Urinary bladder (tissue), 4 donors: ENCODE results near the gene ZBED1. TPM values are rescaled to one million over a fixed set of nuclear protein-coding genes. Genes with fewer than 3 reads are reported as not detected.

Experiments used
- DNase-seq: peaks from one replicate; pipeline ENCODE4 v3.0.0-alpha.2; 2015; ENCODE audit errors: extremely low spot score
- H3K27ac ChIP-seq: one replicate; pipeline ENCODE4 v1.5.1; 2013; ENCODE audit warnings: low read depth, mild to moderate bottlenecking, moderate library complexity
- H3K36me3 ChIP-seq: one replicate; pipeline ENCODE4 v1.6.1; 2013; ENCODE audit warnings: mild to moderate bottlenecking, moderate library complexity; ENCODE audit not compliant: insufficient read depth
- H3K4me1 ChIP-seq: one replicate; pipeline ENCODE4 v1.6.1; 2013; ENCODE audit warnings: mild to moderate bottlenecking, moderate library complexity; ENCODE audit not compliant: insufficient read depth
- H3K4me3 ChIP-seq: one replicate; pipeline ENCODE4 v1.5.1; 2013; ENCODE audit warnings: low read depth, low read length
- WGBS: extraction: QIAGEN DNeasy Blood & Tissue Kit; methylation state at CpG from one replicate; pipeline ENCODE4 v1.1.7; 2013; 5-methylcytosine and 5-hydroxymethylcytosine counted together
- polyA plus RNA-seq: library from polyadenylated mRNA; stranded (reverse); fragments of 200-250 nt; gene quantifications from one replicate; pipeline ENCODE4 v1.2.3, GENCODE V29; 2013
- total RNA-seq: library from RNA; depleted of rRNA; stranded (reverse); fragments of >200 nt; gene quantifications from one replicate; pipeline ENCODE4 v1.2.3, GENCODE V29; 2014
- donor health status: healthy with polysubstance abuse.
- donor health status: healthy.

The ZBED1 gene
- total and polyA plus RNA-seq, 2 donors: 20.3 to 28.2 TPM

GRCh38 chrX:2439613-2440012, 61.2 kb downstream of the ZBED1 start:
- no peak for DNase-seq
- Histone ChIP-seq H3K4me1 (no peaks in the 10 kb centered on the region), H3K27ac (no peak overlapping the region), H3K4me3 (no peak overlapping the region), H3K36me3 (peaks cover 2% of the 10 kb centered on the region)
- 94% methylated on average over 8 of the region's 8 CpGs for WGBS

Other genes with a start within 250 kb of the ZBED1 start
- gene DHRSX, start within 50 bp of the ZBED1 start, total RNA-seq: 17.3 TPM
- 19.9 TPM for gene DHRSX, start within 50 bp of the ZBED1 start, polyA plus RNA-seq
- gene CD99, start 190.3 kb upstream of the ZBED1 start, total RNA-seq: 95.6 TPM
- 496 TPM for gene CD99, start 190.3 kb upstream of the ZBED1 start, polyA plus RNA-seq